Right lung (tissue), 10 donors: ENCODE data around the gene GJA4. TPM values are rescaled to one million over a fixed set of nuclear protein-coding genes. Genes with fewer than 3 reads are reported as not detected.

Experiments
- DNase-seq, 2 donors: peaks; one replicate each; pipeline ENCODE4 v3.0.0-alpha.2; 2013
- long read RNA-seq, 8 donors: transcript quantifications; one replicate each; lab custom pipeline, GENCODE V29; 2026
- polyA plus RNA-seq, 5 donors: library from polyadenylated mRNA; unstranded; fragments of 120-200 nt; gene quantifications; one replicate each; pipeline versions ENCODE4 v1.2.1 to v1.2.3, GENCODE V29; 2013; ENCODE audit warnings: inconsistent platforms in 1 of 5, low replicate concordance in 1 of 5; ENCODE audit not compliant: insufficient read length in 5 of 5, insufficient read depth in 1 of 5

Gene GJA4
- polyA plus RNA-seq = 10 to 100 TPM; 27.2 to 36.9 (median 31.0) TPM
- long read RNA-seq, donor 1, transcript GJA4-201 (2 exons, 1,622 nt) = major isoform, 10 of 19 reads
- long read RNA-seq, donor 1, partial matches to known transcripts = 7 of 19 reads
- long read RNA-seq, donor 1, other reads (novel, unspliced or antisense) = 0 of 19 reads
- long read RNA-seq, donor 2, transcript GJA4-201 (2 exons, 1,622 nt) = major isoform, 5 of 6 reads
- long read RNA-seq, donor 2, partial matches to known transcripts = 0 of 6 reads
- long read RNA-seq, donor 2, other reads (novel, unspliced or antisense) = 0 of 6 reads
- long read RNA-seq, donor 3, transcript GJA4-201 (2 exons, 1,622 nt) = major isoform, 6 of 7 reads
- long read RNA-seq, donor 3, partial matches to known transcripts = 0 of 7 reads
- long read RNA-seq, donor 3, other reads (novel, unspliced or antisense) = 0 of 7 reads
- long read RNA-seq, donor 4, transcript GJA4-201 (2 exons, 1,622 nt) = major isoform, 5 of 21 reads
- long read RNA-seq, donor 4, partial matches to known transcripts = 16 of 21 reads
- long read RNA-seq, donor 4, other reads (novel, unspliced or antisense) = 0 of 21 reads
- long read RNA-seq, donor 5, transcript GJA4-201 (2 exons, 1,622 nt) = major isoform, 14 of 34 reads
- long read RNA-seq, donor 5, partial matches to known transcripts = 18 of 34 reads
- long read RNA-seq, donor 5, other reads (novel, unspliced or antisense) = 0 of 34 reads
- long read RNA-seq, donor 6, transcript GJA4-201 (2 exons, 1,622 nt) = major isoform, 19 of 23 reads
- long read RNA-seq, donor 6, partial matches to known transcripts = 0 of 23 reads
- long read RNA-seq, donor 6, other reads (novel, unspliced or antisense) = 0 of 23 reads
- long read RNA-seq, donor 7, transcript GJA4-201 (2 exons, 1,622 nt) = major isoform, 8 of 9 reads
- long read RNA-seq, donor 7, partial matches to known transcripts = 0 of 9 reads
- long read RNA-seq, donor 7, other reads (novel, unspliced or antisense) = 0 of 9 reads
- long read RNA-seq, donor 8, partial matches to known transcripts = 0 of 4 reads
- long read RNA-seq, donor 8, other reads (novel, unspliced or antisense) = 0 of 4 reads

GRCh38 chr1:34792868-34793727 is at the start of gene GJA4:
TSS of gene GJA4 (plus strand) at chr1:34792999. CDS start at chr1:34794214, 1,215 bp downstream.
- no peak for DNase-seq

DNA sequence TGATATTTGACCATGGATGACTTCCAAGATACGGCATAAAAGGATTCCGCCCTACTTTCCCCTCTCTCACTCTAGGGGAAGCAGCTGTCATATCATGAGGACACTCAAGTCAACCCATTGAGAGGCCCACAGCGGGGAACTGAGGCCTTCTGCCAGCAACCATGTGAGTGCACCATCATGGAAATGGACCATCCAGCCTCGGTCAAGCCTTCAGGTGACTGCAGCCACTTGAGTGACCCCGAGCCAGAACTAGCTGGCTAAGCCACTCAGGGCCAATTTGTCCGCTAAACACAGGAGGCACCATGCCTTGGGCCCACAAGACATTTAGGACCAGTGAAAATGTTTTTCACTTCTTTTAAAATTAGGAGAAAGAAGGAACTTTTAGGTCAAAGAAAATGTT is 49.0 kb upstream of the GJA4 start:
- no peak for DNase-seq

GRCh38 chr1:34744851-34745250 is 47.9 kb upstream of the GJA4 start:
- DNase-seq = no peak

GRCh38 chr1:34745666-34746065 is 47.1 kb upstream of the GJA4 start:
- DNase-seq = no peak

DNA sequence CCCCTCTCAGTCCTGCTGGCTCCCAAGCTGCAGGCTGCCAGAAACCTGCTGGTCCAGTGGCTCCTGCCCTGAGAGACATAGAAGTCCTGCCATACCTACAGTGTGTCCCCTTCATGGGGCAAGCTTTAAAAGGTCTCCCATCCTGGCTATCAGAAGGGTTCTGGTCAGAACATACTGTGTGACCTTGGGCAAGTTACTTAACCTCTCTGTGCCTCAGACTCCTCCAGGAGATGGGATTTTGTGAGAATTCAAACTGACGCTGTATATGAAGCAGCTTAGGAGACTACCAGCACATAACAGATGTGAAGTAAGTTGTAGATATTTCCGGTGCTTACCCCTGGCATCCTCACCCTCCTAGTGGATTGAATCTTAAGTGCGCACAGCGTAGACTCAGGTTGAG is 46.7 kb upstream of the GJA4 start:
- no peak for DNase-seq

GRCh38 chr1:34746785-34747637 is 45.8 kb upstream of the GJA4 start:
- no peak for DNase-seq

- no peak for DNase-seq
These were observed 45.2 kb upstream of the GJA4 start for GRCh38 chr1:34747638-34747941.

DNA sequence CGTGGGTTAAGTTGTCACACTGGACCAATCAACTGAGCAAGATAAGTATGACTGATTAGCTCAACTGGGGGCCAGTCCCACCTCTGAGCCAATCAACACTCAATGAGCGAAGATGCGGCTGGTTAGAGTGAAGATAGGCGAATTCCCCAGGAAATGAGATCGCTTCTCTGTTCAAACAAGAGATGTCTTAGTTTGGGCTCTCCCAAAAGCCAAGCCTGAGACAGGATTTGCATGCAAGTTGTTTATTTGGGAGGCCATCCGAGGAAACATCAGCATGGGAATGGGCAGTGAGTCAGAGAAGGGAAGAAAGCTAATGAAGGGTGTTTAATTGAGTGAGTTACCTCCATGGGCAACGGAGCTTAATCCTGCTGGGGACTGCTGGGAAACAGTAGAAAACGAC is 42.8 kb upstream of the GJA4 start:
- no peak for DNase-seq

DNA sequence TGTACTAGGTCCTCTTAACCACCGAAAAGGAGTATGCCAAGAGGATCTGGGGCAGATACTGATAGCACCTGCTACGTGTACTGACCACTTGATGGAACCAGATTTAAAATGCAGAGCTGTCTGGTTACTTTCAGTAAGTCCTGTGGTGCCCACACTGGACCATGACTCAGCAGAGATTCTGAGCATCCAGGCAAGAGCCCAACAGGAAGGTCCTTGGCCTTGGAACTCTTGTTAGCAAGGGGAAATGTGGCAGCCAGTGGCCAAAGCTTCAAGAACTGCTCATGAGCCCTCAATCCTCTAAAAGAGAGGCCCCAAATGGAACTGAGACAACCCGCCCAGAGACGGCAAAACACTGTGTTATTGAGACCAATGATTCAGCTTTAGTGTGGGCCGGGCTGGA is 42.2 kb upstream of the GJA4 start:
- no peak for DNase-seq

DNA sequence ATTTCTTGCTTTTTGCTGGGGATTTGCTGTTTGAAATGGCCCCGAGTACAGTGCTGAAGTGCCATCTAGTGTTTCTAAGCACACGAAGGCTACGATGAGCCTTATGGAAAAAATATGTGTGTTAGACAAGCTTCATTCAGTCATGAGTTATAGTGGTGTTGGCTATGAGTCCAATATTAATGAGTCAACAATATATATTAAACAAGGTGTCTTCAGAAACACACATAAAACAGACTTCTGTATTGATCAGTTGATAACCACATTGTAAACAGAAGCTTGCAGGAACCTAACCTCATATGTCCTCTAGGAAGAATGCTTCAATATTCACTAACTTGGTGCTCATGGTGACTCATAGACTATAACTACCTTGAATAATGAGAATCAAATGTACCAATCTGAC is 39.6 kb upstream of the GJA4 start:
- no peak for DNase-seq

- no peak for DNase-seq
These were observed 37.7 kb upstream of the GJA4 start, which contains the start of gene GJB5 for GRCh38 chr1:34754964-34755637. TSS of gene GJB5 (plus strand) at chr1:34755047. CDS start at chr1:34757331, 2,284 bp downstream.

DNA sequence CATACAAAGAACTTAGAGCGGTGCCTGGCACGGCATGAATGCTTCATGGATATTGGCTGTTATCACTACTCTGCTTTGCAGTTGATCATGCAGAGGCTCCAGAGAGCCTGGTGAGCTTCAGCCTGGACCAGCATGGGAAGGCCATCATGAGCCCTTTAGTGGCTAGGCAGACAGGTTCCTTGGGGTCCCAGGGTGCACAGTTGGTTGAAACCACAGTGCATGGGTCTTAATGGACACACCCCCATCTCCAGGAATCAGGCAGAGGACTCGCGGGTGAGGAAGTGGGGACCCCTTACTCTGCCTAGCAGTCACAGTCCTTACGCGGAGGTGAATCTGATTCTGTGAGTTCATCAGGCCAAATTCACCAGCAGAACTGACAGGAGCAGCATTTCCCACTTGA is 36.8 kb upstream of the GJA4 start:
- no peak for DNase-seq

GRCh38 chr1:34757386-34757785 is 35.4 kb upstream of the GJA4 start:
- DNase-seq = no peak

DNA sequence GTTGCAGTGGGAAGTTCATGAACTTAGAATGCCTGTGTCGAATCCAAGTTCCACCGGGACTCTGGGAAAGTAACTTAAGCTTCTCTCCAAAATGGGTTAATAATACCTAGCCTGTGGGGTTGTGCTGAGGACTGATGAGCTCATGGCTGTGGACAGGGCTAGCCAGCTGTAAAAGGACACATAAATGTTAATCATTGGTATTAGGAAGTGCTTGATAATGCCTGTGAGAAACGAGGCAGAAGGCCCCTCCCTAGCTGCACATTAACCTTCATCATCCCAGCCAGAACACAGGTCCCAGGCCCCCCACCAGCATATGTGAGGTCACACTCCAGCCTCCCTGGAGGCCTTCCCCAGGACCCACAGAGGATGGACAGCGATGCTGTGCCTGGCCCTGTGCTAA is 34.0 kb upstream of the GJA4 start:
- DNase-seq = no peak

DNA sequence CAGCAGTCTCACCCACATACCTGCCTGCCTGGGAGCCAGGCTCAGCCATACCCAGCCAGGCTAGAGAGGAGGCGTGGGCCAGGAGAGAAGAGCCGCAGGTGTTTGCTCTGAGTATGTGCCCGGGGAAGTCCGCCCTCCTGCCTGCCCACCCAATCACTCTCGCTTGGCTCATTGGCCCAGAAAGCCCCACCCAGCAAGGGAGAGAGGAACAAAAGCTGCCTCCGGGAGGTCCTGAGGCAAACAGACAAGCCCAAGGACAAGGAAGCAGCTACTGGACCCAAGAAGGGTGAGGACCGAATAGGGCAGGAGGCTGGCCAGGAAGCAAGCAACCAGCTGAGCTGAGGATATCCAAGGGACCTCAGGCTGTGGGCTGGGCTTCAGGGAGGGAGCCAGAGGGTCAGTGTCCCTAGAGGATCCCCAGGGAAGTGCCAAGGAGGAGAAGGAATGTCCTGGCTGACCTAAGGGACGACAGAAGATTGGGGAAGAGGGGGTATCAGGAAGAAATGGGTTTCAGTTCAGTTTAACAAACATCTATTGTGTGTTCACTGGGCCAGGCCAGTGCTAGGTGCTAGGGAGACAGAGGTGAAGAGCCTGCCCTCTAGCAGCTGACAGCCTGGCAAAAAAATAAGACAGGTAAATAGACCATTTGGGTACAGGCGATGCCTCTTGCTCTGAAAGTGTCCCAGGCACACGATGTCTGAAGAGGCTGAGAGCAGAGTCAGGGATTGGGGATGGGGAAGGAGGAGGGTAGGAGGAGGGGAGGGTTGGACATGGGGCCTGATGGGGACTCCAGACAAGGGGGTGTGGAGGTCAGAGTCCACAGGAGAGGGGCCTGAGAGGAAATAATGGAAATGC is 33.1 kb upstream of the GJA4 start, which contains the start of gene GJB4:
GJB4 (plus strand) TSS at position 238 of the 855 bp plus-strand sequence. CDS start 1,515 bp downstream, outside the sequence.
- no peak for DNase-seq

DNA sequence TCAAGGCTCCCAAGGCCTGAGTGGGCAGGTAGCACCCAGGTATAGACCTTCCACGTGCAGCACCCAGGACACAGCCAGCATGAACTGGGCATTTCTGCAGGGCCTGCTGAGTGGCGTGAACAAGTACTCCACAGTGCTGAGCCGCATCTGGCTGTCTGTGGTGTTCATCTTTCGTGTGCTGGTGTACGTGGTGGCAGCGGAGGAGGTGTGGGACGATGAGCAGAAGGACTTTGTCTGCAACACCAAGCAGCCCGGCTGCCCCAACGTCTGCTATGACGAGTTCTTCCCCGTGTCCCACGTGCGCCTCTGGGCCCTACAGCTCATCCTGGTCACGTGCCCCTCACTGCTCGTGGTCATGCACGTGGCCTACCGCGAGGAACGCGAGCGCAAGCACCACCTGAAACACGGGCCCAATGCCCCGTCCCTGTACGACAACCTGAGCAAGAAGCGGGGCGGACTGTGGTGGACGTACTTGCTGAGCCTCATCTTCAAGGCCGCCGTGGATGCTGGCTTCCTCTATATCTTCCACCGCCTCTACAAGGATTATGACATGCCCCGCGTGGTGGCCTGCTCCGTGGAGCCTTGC is 31.5 kb upstream of the GJA4 start:
- no peak for DNase-seq

DNA sequence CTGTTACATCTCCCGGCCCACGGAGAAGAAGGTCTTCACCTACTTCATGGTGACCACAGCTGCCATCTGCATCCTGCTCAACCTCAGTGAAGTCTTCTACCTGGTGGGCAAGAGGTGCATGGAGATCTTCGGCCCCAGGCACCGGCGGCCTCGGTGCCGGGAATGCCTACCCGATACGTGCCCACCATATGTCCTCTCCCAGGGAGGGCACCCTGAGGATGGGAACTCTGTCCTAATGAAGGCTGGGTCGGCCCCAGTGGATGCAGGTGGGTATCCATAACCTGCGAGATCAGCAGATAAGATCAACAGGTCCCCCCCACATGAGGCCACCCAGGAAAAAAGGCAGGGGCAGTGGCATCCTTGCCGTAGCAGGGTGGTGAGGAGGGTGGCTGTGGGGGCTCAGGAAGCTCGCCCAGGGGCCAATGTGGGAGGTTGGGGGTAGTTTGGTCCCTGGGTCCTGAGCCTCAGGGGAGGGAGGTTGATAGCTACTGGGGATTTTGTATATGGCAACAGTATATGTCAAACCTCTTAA is 31.0 kb upstream of the GJA4 start:
- no peak for DNase-seq
